IMR-90 (cell line): Measurements from ENCODE around the gene RASGEF1C. TPM values are rescaled to one million over a fixed set of nuclear protein-coding genes. Genes with fewer than 3 reads are reported as not detected.

Source experiments
- ATAC-seq: fragments of 200-7000 bp; cut with Tn5 transposase; 2 replicates; pipeline ENCODE4 v1.9.1; 2020; ENCODE audit warnings: low read depth, mild to moderate bottlenecking, moderate library complexity
- BruUV-seq: library from RNA; stranded (reverse); fragments of 400-500 nt; replicated peaks from 2 replicates; lab custom pipeline; 2021; lab: Mats Ljungman, UMichigan
- CTCF ChIA-PET: fragments of 300-600 bp; formaldehyde crosslinking; extraction: SDS; loops from one replicate; lab custom pipeline; 2021; ENCODE audit warnings: antibody characterized with exemption; lab: Yijun Ruan, JAX
- POLR2A ChIA-PET: fragments of 300-600 bp; sonication (Branson Sonifier 250); formaldehyde crosslinking; loops from one replicate; lab custom pipeline; 2022; ENCODE audit warnings: antibody characterized with exemption; ENCODE audit not compliant: unreplicated experiment; lab: Charles Lee
- DNase-seq: peaks from one replicate; pipeline ENCODE4 v3.0.0; 2013
- H2AFZ ChIP-seq: replicated peaks from 2 replicates; pipeline ENCODE3; 2013; ENCODE audit warnings: low read length, mild to moderate bottlenecking; ENCODE audit not compliant: poor library complexity
- H2AK5ac ChIP-seq: 2 replicates; pipeline ENCODE4 v1.6.1; 2013; ENCODE audit warnings: low read depth, low read length, inconsistent platforms
- H2AK9ac ChIP-seq: replicated peaks from 2 replicates; pipeline ENCODE3; 2013; ENCODE audit warnings: mild to moderate bottlenecking, low read depth, low read length, moderate library complexity; ENCODE audit not compliant: poor library complexity
- H2BK120ac ChIP-seq: 2 replicates; pipeline ENCODE4 v1.6.1; 2013; ENCODE audit warnings: low read depth, low read length, inconsistent platforms
- H2BK15ac ChIP-seq: 3 replicates; pipeline ENCODE4 v1.6.1; 2013; ENCODE audit warnings: low read depth, low read length, inconsistent platforms
- H2BK20ac ChIP-seq: 2 replicates; pipeline ENCODE4 v1.6.1; 2013; ENCODE audit warnings: low read depth, mild to moderate bottlenecking, inconsistent platforms, low read length, moderate library complexity
- H2BK5ac ChIP-seq: 2 replicates; pipeline ENCODE4 v1.6.1; 2013; ENCODE audit warnings: mild to moderate bottlenecking, low read depth, low read length, inconsistent platforms; ENCODE audit not compliant: poor library complexity, severe bottlenecking
- H3K14ac ChIP-seq: replicated peaks from 2 replicates; pipeline ENCODE4 v1.6.1; 2013; ENCODE audit warnings: low read depth, low read length, inconsistent platforms
- H3K18ac ChIP-seq: 2 replicates; pipeline ENCODE4 v1.6.1; 2013; ENCODE audit warnings: low read depth, low read length, control low read depth
- H3K23ac ChIP-seq: 2 replicates; pipeline ENCODE4 v1.6.1; 2013; ENCODE audit warnings: low read depth, low read length, inconsistent platforms
- H3K27ac ChIP-seq: 2 replicates; pipeline ENCODE4 v1.5.1; 2013; ENCODE audit warnings: mild to moderate bottlenecking, control low read depth, low read length; ENCODE audit not compliant: insufficient read depth
- H3K27me3 ChIP-seq: 2 replicates; pipeline ENCODE4 v1.6.1; 2013; ENCODE audit warnings: low read length; ENCODE audit not compliant: control insufficient read depth, insufficient read depth
- H3K36me3 ChIP-seq: 2 replicates; pipeline ENCODE4 v1.6.1; 2013; ENCODE audit warnings: low read length, mixed read lengths; ENCODE audit not compliant: control insufficient read depth, insufficient read depth
- H3K4ac ChIP-seq: 2 replicates; pipeline ENCODE4 v1.6.1; 2013; ENCODE audit warnings: low read depth, low read length, inconsistent platforms
- H3K4me1 ChIP-seq: 2 replicates; pipeline ENCODE4 v1.6.1; 2013; ENCODE audit warnings: low read length, mixed read lengths; ENCODE audit not compliant: control insufficient read depth, insufficient read depth
- H3K4me2 ChIP-seq: 2 replicates; pipeline ENCODE4 v1.6.1; 2013; ENCODE audit warnings: low read depth, mild to moderate bottlenecking, control low read depth, low read length, moderate library complexity
- H3K4me3 ChIP-seq: 2 replicates; pipeline ENCODE4 v1.5.1; 2013; ENCODE audit warnings: low read depth, mild to moderate bottlenecking, control low read depth, low read length, moderate library complexity; ENCODE audit not compliant: insufficient read depth
- H3K56ac ChIP-seq: 2 replicates; pipeline ENCODE4 v1.6.1; 2013; ENCODE audit warnings: low read length, inconsistent platforms; ENCODE audit not compliant: insufficient read depth; ENCODE audit errors: extremely low read depth
- H3K79me1 ChIP-seq, 2 experiments: 2 replicates each; pipeline ENCODE4 v1.6.1; 2013; ENCODE audit warnings: low read length in 2 of 2, inconsistent platforms in 1 of 2, low read depth in 1 of 2
- H3K9ac ChIP-seq: 2 replicates; pipeline ENCODE4 v1.6.1; 2013; ENCODE audit warnings: low read depth, low read length, control low read depth
- H3K9me1 ChIP-seq: 2 replicates; pipeline ENCODE4 v1.6.1; 2013; ENCODE audit warnings: low read length, inconsistent platforms; ENCODE audit not compliant: insufficient read depth
- H3K9me3 ChIP-seq: 2 replicates; pipeline ENCODE4 v1.6.1; 2013; ENCODE audit warnings: low read length; ENCODE audit not compliant: control insufficient read depth, insufficient read depth
- H4K20me1 ChIP-seq: 2 replicates; pipeline ENCODE4 v1.6.1; 2013; ENCODE audit warnings: low read length, inconsistent platforms; ENCODE audit not compliant: insufficient read depth
- H4K5ac ChIP-seq: 2 replicates; pipeline ENCODE4 v1.6.1; 2013; ENCODE audit warnings: mild to moderate bottlenecking, low read depth, low read length, control low read depth
- H4K8ac ChIP-seq, 2 experiments: 2 replicates each; pipeline ENCODE4 v1.6.1; 2013; ENCODE audit warnings: low read depth in 2 of 2, low read length in 2 of 2, control low read depth in 1 of 2, inconsistent platforms in 1 of 2
- H4K91ac ChIP-seq: 2 replicates; pipeline ENCODE4 v1.6.1; 2013; ENCODE audit warnings: low read depth, low read length, inconsistent platforms; ENCODE audit not compliant: insufficient read depth
- CTCF ChIP-seq: conservative IDR thresholded peaks from 2 replicates; pipeline ENCODE4 v1.5.1; 2012; ENCODE audit warnings: mild to moderate bottlenecking, low read depth, low read length, improper control_type of control experiment
- ELK1 ChIP-seq: fragments of 150-350 bp; IDR thresholded peaks from 2 replicates; pipeline ENCODE4 v1.6.1; 2016; ENCODE audit warnings: low read depth, mild to moderate bottlenecking, low read length, moderate library complexity, borderline replicate concordance
- FOS ChIP-seq: fragments of 150-350 bp; IDR thresholded peaks from 2 replicates; pipeline ENCODE4 v1.6.1; 2016; ENCODE audit warnings: low read depth, low read length
- MAFK ChIP-seq: IDR thresholded peaks from 2 replicates; pipeline ENCODE4 v1.6.1; 2012; ENCODE audit warnings: low read depth, low read length, improper control_type of control experiment
- MAZ ChIP-seq: IDR thresholded peaks from 2 replicates; pipeline ENCODE4 v1.6.1; 2012; ENCODE audit warnings: low read depth, mild to moderate bottlenecking, low read length, improper control_type of control experiment, moderate library complexity, borderline replicate concordance
- MXI1 ChIP-seq: IDR thresholded peaks from 2 replicates; pipeline ENCODE4 v1.6.1; 2012; ENCODE audit warnings: low read depth, mild to moderate bottlenecking, low read length, moderate library complexity, borderline replicate concordance
- RCOR1 ChIP-seq: IDR thresholded peaks from 2 replicates; pipeline ENCODE4 v1.6.1; 2012; ENCODE audit warnings: mild to moderate bottlenecking, low read length, improper control_type of control experiment; ENCODE audit not compliant: insufficient replicate concordance
- RFX5 ChIP-seq: IDR thresholded peaks from 2 replicates; pipeline ENCODE4 v1.8.0; 2012; ENCODE audit warnings: low read depth, mild to moderate bottlenecking, low read length, moderate library complexity
- WGBS, 2 experiments: methylation state at CpG; one replicate each; pipeline versions ENCODE4 v1.1.5 to v1.1.7; 2013; ENCODE audit warnings: missing lambda C conversion rate in 2 of 2; ENCODE audit not compliant: insufficient read length in 1 of 2; ENCODE audit errors: extremely low coverage in 2 of 2; 5-methylcytosine and 5-hydroxymethylcytosine counted together
- dilution Hi-C: fragments of 300-500 bp; cut with HindIII; formaldehyde crosslinking; loops from one replicate; pipeline ENCODE4 v1.14.3; 2018; ENCODE audit warnings: low sequenced_read_pairs; ENCODE audit not compliant: unreplicated experiment
- in situ Hi-C: fragments of 300-500 bp; cut with MboI; formaldehyde crosslinking; loops from 3 replicates; pipeline ENCODE4 v1.14.3; 2019; ENCODE audit warnings: low sequenced_read_pairs, inconsistent platforms, mixed read lengths
- intact Hi-C: fragments of 100-400 bp; cut with micrococcal nuclease; formaldehyde crosslinking; loops from 2 replicates; pipeline ENCODE4 v1.10.0; 2022
- polyA plus RNA-seq, 3 experiments: library from polyadenylated mRNA; depleted of rRNA; stranded (reverse); fragments of >200 nt; gene quantifications; 2 replicates each; pipeline ENCODE4 v1.2.3, GENCODE V29; 2012; ENCODE audit warnings: low replicate concordance in 1 of 3
- total RNA-seq: library from RNA; depleted of rRNA; stranded (reverse); fragments of >200 nt; gene quantifications from 2 replicates; pipeline ENCODE4 v1.2.3, GENCODE V29; 2012

The RASGEF1C gene
- total and polyA plus RNA-seq, 2 of the 4 experiments (the other 2 are of a cell fraction) = not detected

GRCh38 chr5:180194410-180195345, 14.3 kb downstream of the RASGEF1C start (continued):
- TF ChIP-seq RCOR1 = no peak

GRCh38 chr5:180193749-180194375, 15.1 kb downstream of the RASGEF1C start:
- CTCF ChIA-PET = no interaction called here
- Histone ChIP-seq H3K4me3 (no peak overlapping the region), H3K4me2 (no peak overlapping the region), H3K9ac (no peak overlapping the region), H3K23ac (no peak overlapping the region), H3K18ac (no peak overlapping the region), H2BK20ac (no peak overlapping the region), H3K9me1 (no peaks in the 10 kb centered on the region), H2AK5ac (no peak overlapping the region), H3K27me3 (0 out of 2 replicates have a peak, but pooled peaks cover 4% of the 10 kb centered on the region), H3K4ac (no peak overlapping the region), H2BK120ac (no peak overlapping the region), H3K9me3 (no peaks in the 10 kb centered on the region), H4K20me1 (no peaks in the 10 kb centered on the region), H3K4me1 (no peaks in the 10 kb centered on the region), H3K36me3 (no peaks in the 10 kb centered on the region), H3K56ac (no peak overlapping the region), H2AFZ (no peak overlapping the region), H3K27ac (no peak overlapping the region), H4K8ac (no peak overlapping the region), H3K79me1 (no peaks in the 10 kb centered on the region), H3K14ac (no peak overlapping the region), H2AK9ac (no peak overlapping the region), H4K91ac (no peak overlapping the region), H2BK5ac (no peak overlapping the region), H2BK15ac (no peak overlapping the region), H4K5ac (no peak overlapping the region)
- intact Hi-C loops (no loop called here), in situ Hi-C loops (no loop called here), dilution Hi-C loops (no loop called here)
- no TSS peak for BruUV-seq
- 82% methylated on average over 5 of the region's 24 CpGs; no CpG with 5 or more reads in 1 of the 2 experiments for WGBS, 2 experiments
- POLR2A ChIA-PET = no interaction called here
- DNase-seq (no peak), ATAC-seq (no peak)
- TF ChIP-seq FOS (no peak), MXI1 (no peak), MAZ (no peak), CTCF (no peak), ELK1 (no peak), MAFK (no peak), RFX5 (no peak)
